ENCODE measurements around the gene RARG.

DNA sequence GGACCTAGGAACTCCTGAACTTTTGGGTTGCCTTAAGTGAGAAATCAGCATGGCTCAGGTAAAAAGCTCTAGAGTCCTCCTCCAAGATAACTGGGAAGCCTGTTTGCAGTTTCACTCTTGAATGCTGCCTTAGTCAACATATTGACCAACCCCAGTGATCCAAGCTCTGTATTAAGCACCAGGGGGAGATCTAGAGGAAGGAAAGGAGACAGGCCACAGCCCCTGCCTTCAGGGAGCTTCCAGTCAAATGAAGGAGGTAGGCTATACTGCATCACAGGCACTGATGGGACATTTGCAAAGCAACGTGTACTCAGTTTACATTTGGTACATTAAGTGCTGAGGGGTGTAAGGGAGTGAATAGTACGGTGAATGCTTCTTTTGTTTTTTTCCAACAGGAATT, 50.1 kb downstream of the RARG start:
- TF ChIP-seq CTCF (conservative IDR thresholded peaks at IDR 0.05; ENCODE audit: low read length), result no peak
- no peak for TF ChIP-seq EZH2phosphoT487 (IDR thresholded peaks at IDR 0.05; ENCODE audit: borderline replicate concordance)

Measured in Loucy (cell line).